NCI-H1436 treated with DMSO at 0.1 percent for 48 hours (cell line): Measurements from ENCODE around the gene ZFP2.
"Not testable (repeated sequence)": the region's sequence is repeated elsewhere in the genome, so short reads cannot be mapped to it uniquely, and the experiment has no call there.

ENCODE experiments used
- DNase-seq: peaks from one replicate; lab custom pipeline; 2025; lab: John Stamatoyannopoulos, UW

The ZFP2 gene

DNA sequence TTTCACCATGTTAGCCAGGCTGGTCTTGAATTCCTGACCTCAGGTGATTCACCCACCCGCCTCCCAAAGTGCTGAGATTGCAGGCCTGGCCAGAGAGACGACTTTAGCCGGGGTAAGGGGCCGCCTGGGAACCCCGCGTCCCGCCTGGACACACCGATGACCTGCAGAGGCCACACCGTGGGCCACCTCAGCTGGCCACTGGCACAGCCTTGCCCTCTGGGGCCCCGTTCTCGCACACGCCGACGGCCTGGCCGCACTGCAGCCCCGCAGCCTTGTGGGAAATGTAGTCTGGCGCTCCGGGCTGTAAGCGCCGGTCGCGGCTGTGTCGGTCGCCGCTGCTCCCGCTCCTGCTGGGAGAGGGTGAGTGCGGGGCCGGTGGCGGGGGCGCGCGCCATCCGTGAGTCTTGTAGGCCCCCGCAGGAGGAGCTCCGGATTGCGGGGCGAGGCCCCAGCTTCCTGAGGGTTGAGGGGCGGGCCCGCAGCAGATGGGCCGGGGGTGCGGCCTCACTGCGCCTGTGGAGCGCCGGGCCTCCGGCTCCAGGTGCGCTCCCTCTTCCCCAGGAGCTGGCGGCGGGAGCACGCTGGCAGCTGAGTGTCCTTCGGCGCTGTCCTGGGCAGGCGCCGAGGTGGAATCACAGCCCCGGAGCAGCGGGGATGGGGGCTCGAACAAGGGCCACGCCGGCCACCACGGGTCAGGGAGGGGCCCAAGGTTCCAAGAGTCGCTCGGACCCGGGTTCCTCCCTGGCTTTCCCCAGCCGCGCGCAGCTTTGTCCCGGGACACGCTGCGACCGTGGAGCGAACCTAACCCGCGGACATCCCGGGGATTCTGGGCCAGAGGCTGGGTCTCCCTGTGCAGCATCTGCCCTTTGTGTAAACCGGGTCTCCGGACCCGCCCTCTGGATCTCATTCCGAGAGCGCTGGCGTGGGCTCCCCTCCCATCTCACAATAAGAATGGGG, at the start of gene ZFP2:
TSS of gene ZFP2 (plus strand) at position 299 of the 957 bp plus-strand sequence. CDS start 35,401 bp downstream, outside the sequence.
- DNase-seq = no peak

DNA sequence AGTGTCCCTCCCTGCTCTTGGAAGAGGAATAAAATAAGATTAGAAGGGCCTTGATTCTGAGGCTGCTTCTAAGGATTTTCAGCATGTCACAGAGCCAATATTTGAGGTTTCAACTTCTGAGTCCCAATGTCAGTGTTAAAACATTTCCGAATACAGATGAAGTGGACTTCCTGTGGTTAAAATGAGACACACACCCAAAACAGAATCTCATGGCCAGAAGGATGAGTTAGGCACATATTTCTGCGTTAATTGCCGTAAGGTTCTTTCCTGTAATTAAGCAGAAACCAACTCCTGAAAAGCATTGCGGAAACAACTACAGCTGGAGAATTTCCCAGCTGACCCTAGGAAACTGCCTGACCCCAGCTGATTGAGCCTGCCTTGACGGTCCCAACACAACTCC, 46.4 kb upstream of the ZFP2 start:
- DNase-seq = no peak

DNA sequence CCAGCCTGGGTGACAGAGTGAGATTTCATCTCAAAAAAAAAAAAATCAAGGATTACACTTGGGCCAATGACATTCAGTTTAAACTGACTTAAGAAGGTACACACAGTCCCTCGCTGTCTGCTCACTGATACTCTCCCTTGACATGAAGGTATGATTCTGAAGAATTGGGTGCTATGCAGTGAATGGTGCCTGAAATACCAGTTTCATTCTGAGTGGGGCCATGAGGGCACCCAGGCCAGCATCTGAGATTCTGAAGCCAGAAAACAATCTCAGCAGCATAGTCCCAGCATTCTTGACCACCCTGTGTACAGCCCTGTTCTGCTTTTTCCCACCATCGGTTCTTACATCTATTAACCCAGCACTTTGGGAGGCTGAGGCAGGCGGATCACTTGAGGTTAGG, 43.8 kb upstream of the ZFP2 start:
- no peak for DNase-seq

- DNase-seq = no peak
Observed at GRCh38 chr5:178854284-178854683, 41.4 kb upstream of the ZFP2 start.

- DNase-seq = peak; percentile 39
Observed at GRCh38 chr5:178859625-178860521, 35.8 kb upstream of the ZFP2 start, which contains the start of gene ZNF354B. TSS of gene ZNF354B (plus strand) at chr5:178859953. CDS start at chr5:178861048, 1,095 bp downstream.

GRCh38 chr5:178860615-178861014, 35.1 kb upstream of the ZFP2 start:
- not testable (repeated sequence) for DNase-seq

DNA sequence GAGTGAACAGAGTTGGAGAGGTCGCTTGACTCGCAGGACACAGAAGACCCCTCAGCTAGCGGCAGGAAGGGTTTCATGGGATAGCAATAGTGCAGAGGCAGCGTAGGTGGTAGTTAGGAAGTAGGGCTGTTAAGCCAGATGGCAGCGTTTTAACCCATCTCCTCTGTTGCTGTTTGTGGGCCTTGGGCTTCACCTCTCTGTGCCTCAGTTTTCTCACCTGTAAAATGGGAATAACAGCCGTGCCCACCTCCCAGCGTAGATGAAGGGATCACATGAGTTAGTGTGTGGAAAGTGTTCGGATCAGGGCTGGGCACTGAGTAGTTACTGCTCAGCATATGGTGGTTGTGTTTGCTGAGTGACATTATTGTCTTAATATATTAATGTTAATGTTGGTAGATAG, 34.1 kb upstream of the ZFP2 start:
- DNase-seq = no peak

DNA sequence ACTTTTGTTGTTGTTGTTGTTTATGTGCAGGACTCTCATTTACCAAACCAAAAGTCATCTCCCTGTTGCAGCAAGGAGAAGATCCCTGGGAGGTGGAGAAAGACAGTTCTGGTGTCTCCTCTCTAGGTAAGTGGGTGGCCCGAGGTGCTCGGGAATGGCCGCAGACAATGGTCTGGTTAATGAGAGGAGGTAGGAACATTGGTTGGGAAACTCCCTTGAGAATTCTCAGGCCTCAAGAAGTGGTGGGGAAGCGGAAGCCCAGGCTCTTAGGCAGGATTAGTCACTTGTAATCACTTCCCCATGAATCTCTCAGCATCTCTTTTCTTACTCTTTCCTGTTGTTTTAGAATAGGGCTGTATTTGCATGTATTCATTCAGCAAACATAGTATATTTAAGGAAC, 28.8 kb upstream of the ZFP2 start:
- DNase-seq = no peak

- no peak for DNase-seq
Observed at GRCh38 chr5:178869577-178869976, 26.1 kb upstream of the ZFP2 start.

DNA sequence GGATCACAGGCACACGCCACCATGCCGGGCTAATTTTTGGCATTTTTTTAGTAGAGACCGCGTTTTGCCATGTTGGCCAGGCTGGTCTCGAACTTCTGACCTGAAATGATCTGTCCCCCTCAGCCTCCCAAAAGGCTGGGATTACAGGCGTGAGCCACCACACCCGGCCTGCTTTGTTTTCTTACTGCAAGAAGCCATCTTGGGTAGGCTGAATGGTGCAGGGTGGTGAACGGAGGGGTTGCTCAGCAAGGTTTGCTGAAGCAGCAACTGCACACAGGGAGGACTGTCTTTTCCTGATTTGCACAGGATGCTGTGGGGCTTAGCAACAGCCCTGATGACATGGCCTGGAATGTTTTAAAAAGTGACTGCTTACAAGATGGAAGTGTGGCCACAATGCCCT, 25.3 kb upstream of the ZFP2 start:
- DNase-seq = no peak

GRCh38 chr5:178872302-178872701, 23.4 kb upstream of the ZFP2 start:
- DNase-seq = no peak

GRCh38 chr5:178883115-178883694, 12.5 kb upstream of the ZFP2 start:
- not testable (repeated sequence) for DNase-seq

DNA sequence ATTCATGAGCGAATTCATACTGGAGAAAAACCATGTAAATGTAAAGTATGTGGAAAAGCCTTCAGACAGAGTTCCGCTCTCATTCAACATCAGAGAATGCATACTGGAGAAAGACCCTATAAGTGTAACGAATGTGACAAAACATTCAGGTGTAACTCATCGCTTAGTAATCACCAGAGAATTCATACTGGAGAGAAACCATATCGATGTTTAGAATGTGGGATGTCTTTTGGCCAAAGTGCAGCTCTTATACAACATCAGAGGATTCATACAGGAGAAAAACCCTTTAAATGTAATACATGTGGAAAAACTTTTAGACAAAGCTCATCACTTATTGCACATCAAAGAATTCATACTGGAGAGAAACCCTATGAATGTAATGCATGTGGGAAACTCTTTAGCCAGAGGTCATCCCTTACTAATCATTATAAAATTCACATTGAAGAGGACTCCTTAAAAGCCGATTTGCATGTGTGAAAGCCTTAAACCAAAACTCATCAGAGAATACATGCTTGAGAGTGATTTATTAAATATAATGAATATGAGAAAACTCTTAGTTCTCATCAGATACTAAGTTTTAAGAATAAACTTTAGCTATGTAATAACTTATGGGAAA, 11.8 kb upstream of the ZFP2 start:
- DNase-seq = no peak

DNA sequence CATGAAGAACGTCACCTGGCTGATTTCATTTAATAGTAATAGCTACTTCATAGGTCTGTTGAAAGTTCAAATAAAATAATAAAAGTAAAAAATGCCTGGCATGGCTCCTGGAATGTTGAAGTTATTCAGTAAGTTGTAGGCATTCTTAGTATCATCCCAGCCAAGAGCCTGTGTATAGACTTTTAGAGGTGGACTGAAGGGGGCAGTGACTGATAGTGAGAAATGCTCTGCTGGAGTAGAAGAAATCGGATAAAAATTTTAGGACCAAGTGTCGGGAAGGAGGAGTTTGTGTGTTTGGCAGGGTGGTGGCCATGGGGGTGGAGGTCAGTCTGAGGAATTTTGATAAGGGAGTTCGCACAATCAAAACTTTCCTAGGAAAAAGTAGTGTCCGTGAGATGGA, 3.6 kb downstream of the ZFP2 start:
- no peak for DNase-seq

DNA sequence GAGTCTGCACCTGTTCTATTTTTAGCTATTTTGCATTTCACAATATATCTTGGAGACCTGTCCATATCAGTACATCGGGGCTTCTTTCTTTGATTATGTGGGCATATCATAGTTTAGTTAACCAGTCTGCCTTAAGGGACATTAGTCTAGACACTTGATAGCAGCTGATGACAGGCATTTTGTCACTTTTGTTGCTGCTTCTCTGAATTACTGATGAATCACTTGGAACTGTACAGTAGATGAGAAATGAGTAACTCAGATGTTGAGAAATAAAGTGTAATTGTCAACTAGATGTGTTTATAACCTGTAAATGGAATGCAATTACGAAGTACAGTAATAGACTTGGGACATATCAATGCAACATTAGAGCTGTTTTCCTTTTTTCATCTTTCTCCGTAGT, 7.1 kb downstream of the ZFP2 start:
- DNase-seq = no peak

DNA sequence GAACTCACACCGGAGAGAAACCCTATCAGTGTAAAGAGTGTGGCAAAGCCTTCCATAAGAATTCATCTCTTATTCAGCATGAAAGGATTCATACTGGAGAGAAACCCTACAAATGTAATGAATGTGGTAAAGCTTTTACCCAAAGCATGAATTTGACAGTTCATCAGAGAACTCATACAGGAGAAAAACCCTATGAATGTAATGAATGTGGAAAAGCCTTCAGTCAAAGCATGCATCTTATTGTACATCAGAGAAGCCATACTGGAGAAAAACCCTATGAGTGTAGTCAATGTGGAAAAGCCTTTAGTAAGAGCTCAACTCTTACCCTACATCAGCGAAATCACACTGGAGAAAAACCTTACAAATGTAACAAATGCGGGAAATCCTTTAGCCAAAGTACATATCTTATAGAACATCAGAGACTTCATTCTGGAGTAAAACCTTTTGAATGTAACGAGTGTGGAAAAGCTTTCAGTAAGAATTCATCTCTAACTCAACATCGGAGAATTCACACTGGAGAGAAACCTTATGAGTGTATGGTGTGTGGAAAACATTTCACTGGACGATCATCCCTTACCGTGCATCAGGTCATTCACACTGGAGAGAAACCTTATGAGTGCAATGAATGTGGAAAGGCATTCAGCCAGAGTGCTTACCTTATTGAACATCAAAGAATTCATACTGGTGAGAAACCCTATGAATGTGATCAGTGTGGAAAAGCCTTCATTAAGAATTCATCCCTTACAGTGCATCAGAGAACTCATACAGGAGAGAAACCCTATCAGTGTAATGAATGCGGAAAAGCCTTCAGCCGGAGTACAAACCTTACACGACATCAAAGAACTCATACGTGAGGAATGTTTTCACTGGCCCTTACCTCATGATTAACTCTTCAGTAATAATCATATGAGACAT, 36.4 kb downstream of the ZFP2 start:
- no peak for DNase-seq

DNA sequence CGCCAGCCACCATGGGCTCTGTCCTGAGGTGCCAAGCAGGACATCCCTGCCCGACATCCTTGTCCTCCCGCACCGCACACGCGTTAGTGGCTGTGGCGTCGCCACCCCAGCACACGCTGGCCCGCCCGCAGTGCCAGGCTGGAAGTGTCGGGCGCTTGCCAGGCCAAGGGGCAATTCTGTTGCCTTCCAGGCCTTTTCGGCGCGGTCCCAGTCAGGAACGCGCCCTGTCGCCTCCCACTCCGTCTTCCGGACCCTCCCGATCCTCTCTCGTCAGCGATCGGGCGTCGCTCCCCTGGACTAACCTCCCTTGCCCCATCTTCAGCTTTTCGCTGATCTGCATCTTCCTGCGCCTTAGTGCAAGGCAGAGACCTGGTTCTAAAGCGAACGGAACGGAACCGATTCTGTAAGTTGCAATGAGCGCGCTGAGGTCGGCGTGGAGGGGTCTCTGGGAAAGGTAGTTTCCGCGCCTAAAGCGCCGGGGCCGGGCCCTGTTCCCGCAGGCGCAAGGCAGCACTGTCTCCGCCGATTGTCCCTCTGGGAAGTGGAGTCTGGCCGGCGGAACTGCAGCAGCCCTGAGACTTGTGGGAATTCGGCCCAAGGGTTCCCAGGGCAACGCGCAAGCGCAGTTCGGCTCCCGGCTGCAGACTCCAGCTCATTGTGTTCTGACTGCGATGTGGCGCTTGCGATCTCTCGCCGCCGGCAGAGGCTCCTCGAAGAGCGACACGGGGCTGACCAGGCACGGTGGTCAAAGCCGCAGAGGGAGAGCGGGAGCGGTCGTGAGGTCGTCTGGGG, 45.1 kb downstream of the ZFP2 start, which contains the start of gene ZNF454:
TSS of gene ZNF454 (plus strand) at position 630 of the 792 bp plus-strand sequence. CDS start 1,594 bp downstream, outside the sequence.
- DNase-seq = no peak

DNA sequence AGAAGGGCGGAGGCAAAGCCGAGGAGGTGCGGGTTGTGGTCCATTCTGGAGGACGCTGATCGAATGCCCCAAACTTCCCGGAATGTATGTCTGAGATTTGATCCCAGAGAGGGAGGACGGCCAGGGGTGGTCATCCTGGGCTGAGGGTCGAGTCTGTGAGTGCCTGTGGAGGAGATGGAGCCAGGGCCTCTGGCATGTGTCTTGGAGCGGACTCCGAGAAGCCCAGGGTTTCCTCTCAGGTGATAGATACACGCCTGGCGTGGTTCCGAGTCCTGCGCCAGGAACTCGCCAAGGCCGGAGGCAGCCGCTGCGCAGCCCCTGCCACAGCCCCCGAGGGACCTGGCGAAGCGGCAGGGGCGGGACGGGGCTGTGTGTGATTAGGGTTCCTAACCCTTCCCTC, 45.6 kb downstream of the ZFP2 start:
- no peak for DNase-seq

- no peak for DNase-seq
Observed at GRCh38 chr5:178965465-178966055, 69.8 kb downstream of the ZFP2 start.
